Nephron progenitor cell (in vitro differentiated cells): Measurements from ENCODE around the gene STRIP1.

Source experiments
- DNase-seq: peaks from one replicate; pipeline ENCODE4 v3.0.0; 2021
- H3K27ac Mint-ChIP-seq: 2 replicates; pipeline ENCODE4 v1.8.0; 2021; ENCODE audit warnings: mild to moderate bottlenecking, moderate library complexity, mixed read lengths
- H3K27me3 Mint-ChIP-seq: 2 replicates; pipeline ENCODE4 v1.8.0; 2021; ENCODE audit warnings: mild to moderate bottlenecking, low read depth, mixed read lengths; ENCODE audit not compliant: poor library complexity
- H3K36me3 Mint-ChIP-seq: 2 replicates; pipeline ENCODE4 v1.8.0; 2021; ENCODE audit warnings: low read depth, mixed read lengths
- H3K4me1 Mint-ChIP-seq: 2 replicates; pipeline ENCODE4 v1.8.0; 2021; ENCODE audit warnings: mixed read lengths
- H3K4me3 Mint-ChIP-seq: 2 replicates; pipeline ENCODE4 v1.8.0; 2021; ENCODE audit warnings: mild to moderate bottlenecking, moderate library complexity, mixed read lengths
- H3K9me3 Mint-ChIP-seq: 2 replicates; pipeline ENCODE4 v1.8.0; 2021; ENCODE audit warnings: mild to moderate bottlenecking, moderate library complexity, mixed read lengths
- TF ChIP-seq, protein P1 (sequence below): fragments of 200-600 bp; sonication (generic); IDR thresholded peaks from 2 replicates; pipeline ENCODE4 v1.5.0; 2021; ENCODE audit warnings: antibody characterized with exemption

The STRIP1 gene

DNA sequence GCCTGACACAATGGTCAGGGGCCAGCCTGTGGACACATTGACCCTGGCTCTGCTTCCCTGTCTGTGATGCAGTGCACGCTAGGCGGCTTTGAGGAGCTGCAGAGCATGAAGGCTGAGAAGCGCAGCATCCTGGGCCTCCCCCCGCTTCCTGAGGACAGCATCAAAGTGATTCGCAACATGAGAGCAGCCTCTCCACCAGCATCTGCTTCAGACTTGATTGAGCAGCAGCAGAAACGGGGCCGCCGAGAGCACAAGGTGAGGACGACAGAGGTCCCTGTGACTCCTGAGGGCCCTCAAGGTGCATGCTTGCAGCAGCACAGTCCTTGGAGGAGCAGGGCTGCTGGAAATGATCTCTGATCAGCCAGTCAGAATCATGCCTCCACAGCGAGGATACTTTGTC, 8.6 kb downstream of the STRIP1 start:
- Mint-ChIP-seq H3K36me3 (peaks cover 90% of the 10 kb centered on the region), H3K27me3 (no peaks in the 10 kb centered on the region), H3K27ac (no peak overlapping the region), H3K4me1 (peaks cover 7% of the 10 kb centered on the region), H3K9me3 (no peaks in the 10 kb centered on the region), H3K4me3 (no peak overlapping the region)
- TF ChIP-seq, protein P1, sequence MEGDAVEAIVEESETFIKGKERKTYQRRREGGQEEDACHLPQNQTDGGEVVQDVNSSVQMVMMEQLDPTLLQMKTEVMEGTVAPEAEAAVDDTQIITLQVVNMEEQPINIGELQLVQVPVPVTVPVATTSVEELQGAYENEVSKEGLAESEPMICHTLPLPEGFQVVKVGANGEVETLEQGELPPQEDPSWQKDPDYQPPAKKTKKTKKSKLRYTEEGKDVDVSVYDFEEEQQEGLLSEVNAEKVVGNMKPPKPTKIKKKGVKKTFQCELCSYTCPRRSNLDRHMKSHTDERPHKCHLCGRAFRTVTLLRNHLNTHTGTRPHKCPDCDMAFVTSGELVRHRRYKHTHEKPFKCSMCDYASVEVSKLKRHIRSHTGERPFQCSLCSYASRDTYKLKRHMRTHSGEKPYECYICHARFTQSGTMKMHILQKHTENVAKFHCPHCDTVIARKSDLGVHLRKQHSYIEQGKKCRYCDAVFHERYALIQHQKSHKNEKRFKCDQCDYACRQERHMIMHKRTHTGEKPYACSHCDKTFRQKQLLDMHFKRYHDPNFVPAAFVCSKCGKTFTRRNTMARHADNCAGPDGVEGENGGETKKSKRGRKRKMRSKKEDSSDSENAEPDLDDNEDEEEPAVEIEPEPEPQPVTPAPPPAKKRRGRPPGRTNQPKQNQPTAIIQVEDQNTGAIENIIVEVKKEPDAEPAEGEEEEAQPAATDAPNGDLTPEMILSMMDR: no peak
- DNase-seq: no peak

DNA sequence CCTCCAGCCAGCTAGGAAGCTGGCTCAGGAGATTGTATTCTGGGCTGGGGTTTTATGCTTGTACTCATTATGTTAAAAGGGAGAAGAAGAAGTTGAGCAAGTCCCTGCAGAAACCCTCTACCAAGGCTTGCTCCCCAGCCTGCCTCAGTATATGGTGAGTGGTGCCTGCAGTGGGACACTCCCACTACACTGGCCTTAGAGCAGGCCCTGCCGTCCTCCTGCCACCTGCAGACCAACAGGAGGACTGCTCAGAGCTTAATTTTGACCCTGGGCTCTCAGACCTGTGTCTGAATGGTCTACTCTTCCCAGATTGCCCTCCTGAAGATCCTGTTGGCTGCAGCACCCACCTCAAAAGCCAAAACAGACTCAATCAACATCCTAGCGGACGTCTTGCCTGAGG, 13.0 kb downstream of the STRIP1 start:
- Mint-ChIP-seq H3K9me3 (no peaks in the 10 kb centered on the region), H3K27ac (no peak overlapping the region), H3K36me3 (peaks cover 82% of the 10 kb centered on the region), H3K4me3 (no peak overlapping the region), H3K27me3 (no peaks in the 10 kb centered on the region), H3K4me1 (peaks cover 38% of the 10 kb centered on the region)
- DNase-seq: no peak
- TF ChIP-seq, protein P1: no peak

DNA sequence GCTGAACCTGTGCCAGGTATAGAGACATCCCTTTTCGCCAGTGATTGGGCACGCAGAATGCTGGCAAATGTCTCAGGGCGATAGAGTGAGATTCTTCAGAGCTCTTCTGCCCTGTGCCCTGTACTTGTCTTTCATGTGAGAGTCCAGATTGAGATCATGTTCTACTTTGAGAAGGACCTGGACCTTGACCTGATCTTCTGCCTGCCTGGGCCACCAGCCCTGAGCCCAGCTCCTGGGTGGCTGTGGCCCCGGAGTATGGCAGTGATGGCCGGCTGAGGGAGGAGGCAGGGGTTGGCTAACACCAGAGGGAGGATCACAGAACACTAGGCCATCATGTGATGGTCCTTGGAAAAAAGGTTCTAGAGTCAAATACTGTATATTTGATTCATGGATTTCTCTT, 13.8 kb downstream of the STRIP1 start:
- peaks cover 40% of the 10 kb centered on the region for H3K4me1 Mint-ChIP-seq
- H3K36me3 Mint-ChIP-seq: peaks cover 81% of the 10 kb centered on the region
- DNase-seq: no peak
- TF ChIP-seq, protein P1: no peak
- no peak overlapping the region for H3K27ac Mint-ChIP-seq
- no peaks in the 10 kb centered on the region for H3K9me3 Mint-ChIP-seq
- no peak overlapping the region for H3K4me3 Mint-ChIP-seq
- H3K27me3 Mint-ChIP-seq: no peaks in the 10 kb centered on the region

DNA sequence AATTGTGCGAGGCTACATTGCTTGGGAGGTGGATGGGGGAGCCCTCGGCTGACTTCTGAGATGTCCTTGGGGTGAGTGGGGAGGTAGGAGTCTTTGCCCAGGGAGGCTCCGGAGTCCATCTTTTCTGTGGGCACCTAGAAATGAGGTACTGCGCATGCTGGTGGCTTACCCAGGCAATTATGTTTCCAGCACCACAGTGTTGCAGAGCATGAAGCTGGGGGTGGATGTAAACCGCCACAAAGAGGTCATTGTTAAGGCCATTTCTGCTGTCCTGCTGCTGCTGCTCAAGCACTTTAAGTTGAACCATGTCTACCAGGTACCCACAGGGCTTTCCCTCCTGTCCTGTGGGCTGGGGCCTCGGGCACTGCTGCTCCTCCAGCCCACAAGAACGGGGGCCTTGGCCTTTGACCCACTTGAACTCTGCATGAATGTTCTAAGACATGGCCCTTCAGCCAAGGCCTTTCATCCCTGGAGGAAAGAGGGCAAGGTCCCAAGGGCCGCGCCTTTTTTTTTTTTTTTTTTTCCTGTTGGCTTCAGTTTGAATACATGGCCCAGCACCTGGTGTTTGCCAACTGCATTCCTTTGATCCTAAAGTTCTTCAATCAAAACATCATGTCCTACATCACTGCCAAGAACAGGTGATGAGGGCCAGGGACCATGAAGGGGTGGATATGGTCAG, 14.6 kb downstream of the STRIP1 start:
- Mint-ChIP-seq H3K27ac (no peak overlapping the region), H3K36me3 (peaks cover 79% of the 10 kb centered on the region), H3K9me3 (no peaks in the 10 kb centered on the region), H3K4me1 (peaks cover 48% of the 10 kb centered on the region), H3K27me3 (no peaks in the 10 kb centered on the region), H3K4me3 (no peak overlapping the region)
- DNase-seq: no peak
- TF ChIP-seq, protein P1: no peak

DNA sequence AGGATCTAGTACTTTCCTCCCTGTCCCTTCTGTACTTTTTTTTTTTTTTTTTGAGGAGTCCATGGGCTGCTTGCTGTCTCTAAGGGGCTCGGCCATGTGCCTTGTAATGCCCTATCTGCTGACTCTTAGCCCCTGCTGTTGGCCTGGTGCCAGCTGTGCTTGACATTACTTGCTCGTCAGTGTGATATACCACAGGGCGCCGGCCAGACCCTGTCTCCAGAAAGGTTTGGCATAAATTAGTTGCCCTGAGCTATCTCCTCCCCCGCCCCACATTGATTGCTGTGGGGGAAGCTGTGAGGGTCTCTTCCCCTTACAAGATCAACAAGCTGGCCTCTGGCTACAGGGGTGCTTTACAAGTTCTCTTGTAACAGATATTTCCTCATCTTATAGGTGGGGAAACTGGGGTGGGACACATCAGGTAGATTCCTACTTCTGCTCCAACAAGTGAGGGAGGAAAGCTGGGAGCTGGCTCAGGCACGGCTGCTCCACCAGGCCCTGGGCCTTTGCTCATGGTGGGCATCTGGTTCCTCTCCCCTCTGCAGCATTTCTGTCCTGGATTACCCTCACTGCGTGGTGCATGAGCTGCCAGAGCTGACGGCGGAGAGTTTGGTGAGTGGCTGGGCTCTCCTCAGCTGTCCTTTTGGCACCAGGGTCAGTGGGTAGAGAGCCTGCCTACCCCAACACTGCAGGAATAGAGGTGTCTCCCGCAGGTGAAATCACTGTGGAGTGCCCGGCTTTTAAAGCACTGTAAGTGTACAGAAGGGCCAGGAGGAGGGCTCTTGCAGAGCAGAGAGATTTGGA, 15.6 kb downstream of the STRIP1 start:
- H3K27me3 Mint-ChIP-seq: no peaks in the 10 kb centered on the region
- H3K27ac Mint-ChIP-seq: peak overlapping the region; percentile 36
- H3K9me3 Mint-ChIP-seq: no peaks in the 10 kb centered on the region
- H3K36me3 Mint-ChIP-seq: peaks cover 75% of the 10 kb centered on the region
- peaks cover 52% of the 10 kb centered on the region for H3K4me1 Mint-ChIP-seq
- no peak for DNase-seq
- TF ChIP-seq, protein P1: no peak
- H3K4me3 Mint-ChIP-seq: peak overlapping the region; percentile 13
